ENCODE measurements around the gene GHITM. TPM values are rescaled to one million over a fixed set of nuclear protein-coding genes. Genes with fewer than 3 reads are reported as not detected.

Gene GHITM
- total RNA-seq, 1 experiment from 2014 or later, result 156 TPM

DNA sequence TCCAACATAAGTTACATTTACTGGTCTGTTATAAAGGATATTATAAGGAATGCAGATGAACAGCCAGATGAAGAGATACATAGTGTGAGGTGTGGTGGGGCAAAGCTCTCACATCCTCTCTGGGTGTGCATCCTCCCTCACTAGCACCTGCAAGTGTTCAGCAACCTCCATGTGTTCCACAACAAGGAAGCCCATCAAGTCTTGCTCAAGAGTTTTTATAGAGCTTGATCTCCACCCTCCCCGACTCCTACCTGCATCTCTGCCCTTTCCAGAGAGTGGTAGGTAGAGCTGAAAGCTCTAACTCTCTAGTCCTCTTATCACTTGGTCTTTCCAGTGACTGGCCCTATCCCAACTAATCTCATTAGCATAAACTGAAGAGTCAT, 12.5 kb upstream of the GHITM start:
- ChIA-PET RAD21 (ENCODE audit: low non-redundant PET in 1 of 2, low total read pairs in 2 of 2, uncharacterized antibody in 2 of 2, unreplicated experiment in 2 of 2) (no interaction called here), POLR2A (no interaction called here), CTCF (interaction anchor here (1.4 to 2.6 kb wide), 2 partner anchors 130 to 410 kb away, joined by 5 to 6 read pairs; no protein-coding TSS in a partner anchor)
- BruUV-seq (replicated peaks), result no TSS peak
- no peaks in the 10 kb centered on the region for H3K9me3 ChIP-seq (ENCODE audit: control insufficient read depth in 1 of 2, insufficient read depth in 1 of 2, low read depth in 1 of 2, low read length in 2 of 2)
- H3K27ac ChIP-seq (ENCODE audit: low read depth, low read length), result no peak overlapping the region
- H2AFZ ChIP-seq (ENCODE audit: low read depth, low read length, poor library complexity, severe bottlenecking), result no peak overlapping the region
- no peak for TF ChIP-seq POLR2A (IDR thresholded peaks at IDR 0.05; ENCODE audit: borderline replicate concordance, extremely low read depth, insufficient read depth, insufficient read length)
- no peak for TF ChIP-seq TCF7L2 (IDR thresholded peaks at IDR 0.05; ENCODE audit: borderline replicate concordance, extremely low read depth, insufficient read depth, insufficient read length)
- no peak for TF ChIP-seq SIN3A (IDR thresholded peaks at IDR 0.05; ENCODE audit: low read depth)
- no peak for TF ChIP-seq ZBTB33 (IDR thresholded peaks at IDR 0.05; ENCODE audit: extremely low read depth, insufficient replicate concordance, low read length)
- no peak for TF ChIP-seq EGR1 (IDR thresholded peaks at IDR 0.05; ENCODE audit: low read depth)
- no peak for TF ChIP-seq ELF1 (IDR thresholded peaks at IDR 0.05; ENCODE audit: borderline replicate concordance, low read depth)
- TF ChIP-seq ZNF274 (IDR thresholded peaks at IDR 0.05; ENCODE audit: low read depth, low read length), result no peak
- TF ChIP-seq SRF (IDR thresholded peaks at IDR 0.05; ENCODE audit: low read depth), result no peak
- TF ChIP-seq EZH2 (IDR thresholded peaks at IDR 0.05), result no peak
- TF ChIP-seq, protein P1, sequence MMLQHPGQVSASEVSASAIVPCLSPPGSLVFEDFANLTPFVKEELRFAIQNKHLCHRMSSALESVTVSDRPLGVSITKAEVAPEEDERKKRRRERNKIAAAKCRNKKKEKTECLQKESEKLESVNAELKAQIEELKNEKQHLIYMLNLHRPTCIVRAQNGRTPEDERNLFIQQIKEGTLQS (IDR thresholded peaks at IDR 0.05), result no peak
- TF ChIP-seq POLR2AphosphoS5 (IDR thresholded peaks at IDR 0.05; ENCODE audit: low read depth, low read length), result no peak
- no peak for TF ChIP-seq EZH2phosphoT487 (IDR thresholded peaks at IDR 0.05; ENCODE audit: borderline replicate concordance)
- TF ChIP-seq FOSL1 (IDR thresholded peaks at IDR 0.05; ENCODE audit: low read depth), result no peak
- no peak for TF ChIP-seq CEBPB (IDR thresholded peaks at IDR 0.05; ENCODE audit: low read depth)
- TF ChIP-seq JUND (IDR thresholded peaks at IDR 0.05), result no peak; the same call in 1 of the 2 replicates
- TF ChIP-seq ZFX (IDR thresholded peaks at IDR 0.05), result no peak
- TF ChIP-seq REST (IDR thresholded peaks at IDR 0.05; ENCODE audit: low read depth), result no peak
- TF ChIP-seq SP1 (IDR thresholded peaks at IDR 0.05; ENCODE audit: low read depth), result no peak
- H3K4me1 ChIP-seq (ENCODE audit: control insufficient read depth in 1 of 2, insufficient read depth in 2 of 2, low read length in 2 of 2), result peaks cover 0 to 6% of the 10 kb centered on the region in 2 experiments; a peak in 1 of 4 replicates
- peaks cover 5% of the 10 kb centered on the region; the same call in 1 of the 2 replicates for H3K27me3 ChIP-seq (ENCODE audit: insufficient read depth, low read length)
- DNase-seq (ENCODE audit: low read depth, low spot score) (no peak), ATAC-seq (no peak)
- no peaks in the 10 kb centered on the region for H3K36me3 ChIP-seq (ENCODE audit: control insufficient read depth in 1 of 2, insufficient read depth in 2 of 2, low read length in 2 of 2)
- H3K4me3 ChIP-seq (replicated peaks in 1 of 2; ENCODE audit: low read depth in 1 of 2, low read length in 2 of 2), result no peak overlapping the region
- H4K20me1 ChIP-seq (ENCODE audit: insufficient read depth), result no peaks in the 10 kb centered on the region
- H3K9me2 ChIP-seq (ENCODE audit: insufficient read depth), result no peaks in the 10 kb centered on the region
- H3K79me2 ChIP-seq (ENCODE audit: insufficient read depth, low read length), result no peaks in the 10 kb centered on the region
- intact Hi-C loops (cut with micrococcal nuclease), result loop anchor here (1.0 kb wide), 1 partner anchor 79 kb away; no protein-coding TSS in a partner anchor
- no peak overlapping the region for H3K4me2 ChIP-seq (ENCODE audit: low read length)
- no peak overlapping the region for H3K9ac ChIP-seq (ENCODE audit: low read length)
